HFFc6 (cell line): Measurements from ENCODE around the gene CA7. TPM values are rescaled to one million over a fixed set of nuclear protein-coding genes. Genes with fewer than 3 reads are reported as not detected.

Experiments
- DNase-seq: peaks from one replicate; pipeline ENCODE4 v3.0.0-alpha.2; 2018
- H3K27ac Mint-ChIP-seq: 2 replicates; pipeline ENCODE4 v1.8.0; 2020; ENCODE audit warnings: mild to moderate bottlenecking, mixed read lengths
- H3K27me3 Mint-ChIP-seq: 2 replicates; pipeline ENCODE4 v1.8.0; 2021; ENCODE audit warnings: mild to moderate bottlenecking, moderate library complexity, mixed read lengths; ENCODE audit not compliant: insufficient read depth
- H3K36me3 Mint-ChIP-seq: 2 replicates; pipeline ENCODE4 v1.8.0; 2021; ENCODE audit warnings: low read depth, mixed read lengths
- H3K4me1 Mint-ChIP-seq: 2 replicates; pipeline ENCODE4 v1.8.0; 2020; ENCODE audit warnings: low read depth, mixed read lengths
- H3K4me3 Mint-ChIP-seq: 2 replicates; pipeline ENCODE4 v1.8.0; 2020; ENCODE audit warnings: mild to moderate bottlenecking, moderate library complexity, mixed read lengths
- H3K9me3 Mint-ChIP-seq: 2 replicates; pipeline ENCODE4 v1.8.0; 2020; ENCODE audit warnings: mild to moderate bottlenecking, mixed read lengths
- CTCF ChIP-seq: fragments of 200-600 bp; sonication (generic); IDR thresholded peaks from 2 replicates; pipeline ENCODE4 v1.5.0; 2021; ENCODE audit warnings: antibody characterized with exemption, mild to moderate bottlenecking
- total RNA-seq, 6 experiments: library from RNA; stranded (reverse); fragmentation: NEBNext Ultra II Directional; extraction: Animal tissue kit (Norgen Biotek cat#: 25700); gene quantifications; 2 replicates in 1 of 6; 3 replicates in 5 of 6; pipeline ENCODE4 v1.2.3, GENCODE V29; 2021

The CA7 gene
- total RNA-seq, 6 experiments from 2014 or later: not detected

- H3K27ac Mint-ChIP-seq: peak overlapping the region; percentile 96
- DNase-seq: no peak
- no peak overlapping the region for H3K4me3 Mint-ChIP-seq
- TF ChIP-seq CTCF: no peak
- H3K36me3 Mint-ChIP-seq: no peaks in the 10 kb centered on the region
- H3K9me3 Mint-ChIP-seq: no peaks in the 10 kb centered on the region
- peaks cover 56% of the 10 kb centered on the region for H3K4me1 Mint-ChIP-seq
- no peaks in the 10 kb centered on the region for H3K27me3 Mint-ChIP-seq
Observed at GRCh38 chr16:66873685-66874055, 29.5 kb downstream of the CA7 start.

GRCh38 chr16:66874079-66874775 is 30.0 kb downstream of the CA7 start:
- H3K27me3 Mint-ChIP-seq: no peaks in the 10 kb centered on the region
- peak; percentile 61 for DNase-seq
- H3K4me1 Mint-ChIP-seq: peaks cover 56% of the 10 kb centered on the region
- no peaks in the 10 kb centered on the region for H3K9me3 Mint-ChIP-seq
- no peak for TF ChIP-seq CTCF
- H3K36me3 Mint-ChIP-seq: no peaks in the 10 kb centered on the region
- peak overlapping the region; percentile 56 for H3K4me3 Mint-ChIP-seq
- peak overlapping the region; percentile 91 for H3K27ac Mint-ChIP-seq

- Mint-ChIP-seq H3K4me3 (no peak overlapping the region), H3K36me3 (no peaks in the 10 kb centered on the region), H3K27me3 (no peaks in the 10 kb centered on the region), H3K9me3 (no peaks in the 10 kb centered on the region), H3K27ac (no peak overlapping the region), H3K4me1 (peaks cover 59% of the 10 kb centered on the region)
- no peak for DNase-seq
- TF ChIP-seq CTCF: no peak
Observed at GRCh38 chr16:66878067-66878466, 33.9 kb downstream of the CA7 start.

- Mint-ChIP-seq H3K4me3 (peak within 1 kb of the TSS; percentile 99), H3K27ac (peak within 1 kb of the TSS; percentile 92), H3K36me3 (peaks cover 11% of the 10 kb centered on the region; the same call in 1 of the 2 replicates), H3K27me3 (no peaks in the 10 kb centered on the region), H3K4me1 (peaks cover 47% of the 10 kb centered on the region), H3K9me3 (no peaks in the 10 kb centered on the region)
- peak; percentile 92 for DNase-seq
- no peak for TF ChIP-seq CTCF
Observed at GRCh38 chr16:66880288-66881013, 36.2 kb downstream of the CA7 start, which contains the start of gene PDP2. Gene PDP2, plus strand, starts transcription at chr16:66880515. Its CDS starts 3,770 bp downstream, at chr16:66884285.

- Mint-ChIP-seq H3K4me1 (peaks cover 47% of the 10 kb centered on the region), H3K4me3 (peak overlapping the region; percentile 99), H3K27me3 (no peaks in the 10 kb centered on the region), H3K9me3 (no peaks in the 10 kb centered on the region), H3K27ac (peak overlapping the region; percentile 33), H3K36me3 (peaks cover 11% of the 10 kb centered on the region; the same call in 1 of the 2 replicates)
- TF ChIP-seq CTCF: no peak
- DNase-seq: no peak
Observed at GRCh38 chr16:66881014-66881417, 36.8 kb downstream of the CA7 start.
